Upper lobe of right lung (tissue), 1 donor: ENCODE results near the gene ETNK2. TPM values are rescaled to one million over a fixed set of nuclear protein-coding genes. Genes with fewer than 3 reads are reported as not detected.
A peak's percentile ranks its signal among the peaks of the same experiment; 100 is the strongest.

Experiments
- ATAC-seq: fragments of 200-7000 bp; cut with Tn5 transposase; one replicate; pipeline ENCODE4 v1.9.1; 2020; ENCODE audit warnings: mild to moderate bottlenecking, moderate library complexity
- DNase-seq: peaks from one replicate; pipeline ENCODE4 v3.0.0-alpha.2; 2020
- H3K27ac ChIP-seq: fragments of 200-600 bp; one replicate; pipeline ENCODE4 v1.8.0; 2022
- H3K27me3 ChIP-seq: fragments of 200-600 bp; one replicate; pipeline ENCODE4 v1.8.0; 2022; ENCODE audit warnings: mild to moderate bottlenecking
- H3K36me3 ChIP-seq: fragments of 200-600 bp; one replicate; pipeline ENCODE4 v1.8.0; 2022
- H3K4me1 ChIP-seq: fragments of 200-600 bp; one replicate; pipeline ENCODE4 v1.8.0; 2022
- H3K4me3 ChIP-seq: fragments of 200-600 bp; one replicate; pipeline ENCODE4 v1.8.0; 2022; ENCODE audit warnings: mild to moderate bottlenecking
- H3K9me3 ChIP-seq: fragments of 200-600 bp; one replicate; pipeline ENCODE4 v1.8.0; 2022
- intact Hi-C: fragments of 100-400 bp; cut with DNase I; formaldehyde crosslinking; loops from one replicate; pipeline ENCODE4 v1.11.0; 2022
- total RNA-seq: library from RNA; stranded (reverse); fragmentation: NEBNext Ultra II Directional; extraction: Animal tissue kit (Norgen Biotek cat#: 25700); gene quantifications from one replicate; pipeline ENCODE4 v1.2.1, GENCODE V29; 2021
- TF ChIP-seq, protein P1 (sequence below): fragments of 200-600 bp; IDR thresholded peaks from one replicate; pipeline ENCODE4 v1.8.0; 2022; ENCODE audit warnings: antibody characterized with exemption
- donor health status: DM: no; HTN: yes; CAD: no; lungs with severe emphysema.

The ETNK2 gene
- total RNA-seq, 1 donor from 2014 or later: 3.6 TPM

DNA sequence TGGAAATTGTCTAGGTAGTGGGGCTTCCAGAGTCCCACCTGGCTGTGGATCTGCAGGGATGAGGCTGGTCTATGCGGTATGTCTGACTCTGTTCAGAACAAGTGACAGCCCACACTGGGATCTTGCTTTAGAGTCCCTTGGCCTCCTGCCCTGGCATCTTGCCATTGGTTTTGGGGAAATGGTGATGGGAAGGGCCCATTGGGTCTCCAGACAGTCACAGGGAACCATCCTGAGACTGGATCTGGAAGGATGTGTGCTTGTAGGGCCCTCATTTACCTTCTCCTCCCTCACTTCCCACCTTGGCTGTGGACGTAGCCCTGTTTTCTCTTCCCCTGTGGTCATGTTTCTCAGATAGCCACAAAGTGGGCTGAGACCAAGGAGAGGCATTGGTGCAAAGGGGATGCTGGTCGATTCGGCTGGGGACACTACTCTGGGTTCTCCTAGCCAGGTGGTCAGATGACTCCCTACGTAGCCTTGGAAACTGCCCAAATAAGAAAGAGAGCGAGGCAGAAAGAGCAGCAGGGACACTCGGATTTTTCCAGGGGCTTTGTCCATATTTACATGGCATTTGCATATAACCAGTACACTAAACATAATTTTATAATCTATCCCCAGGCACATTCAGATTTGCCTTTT, 63.8 kb downstream of the ETNK2 start:
- Histone ChIP-seq H3K4me1 (peaks cover 90% of the 10 kb centered on the region), H3K27me3 (no peaks in the 10 kb centered on the region), H3K4me3 (peak overlapping the region; percentile 14), H3K27ac (peak overlapping the region; percentile 91), H3K9me3 (no peaks in the 10 kb centered on the region), H3K36me3 (no peaks in the 10 kb centered on the region)
- TF ChIP-seq, protein P1, sequence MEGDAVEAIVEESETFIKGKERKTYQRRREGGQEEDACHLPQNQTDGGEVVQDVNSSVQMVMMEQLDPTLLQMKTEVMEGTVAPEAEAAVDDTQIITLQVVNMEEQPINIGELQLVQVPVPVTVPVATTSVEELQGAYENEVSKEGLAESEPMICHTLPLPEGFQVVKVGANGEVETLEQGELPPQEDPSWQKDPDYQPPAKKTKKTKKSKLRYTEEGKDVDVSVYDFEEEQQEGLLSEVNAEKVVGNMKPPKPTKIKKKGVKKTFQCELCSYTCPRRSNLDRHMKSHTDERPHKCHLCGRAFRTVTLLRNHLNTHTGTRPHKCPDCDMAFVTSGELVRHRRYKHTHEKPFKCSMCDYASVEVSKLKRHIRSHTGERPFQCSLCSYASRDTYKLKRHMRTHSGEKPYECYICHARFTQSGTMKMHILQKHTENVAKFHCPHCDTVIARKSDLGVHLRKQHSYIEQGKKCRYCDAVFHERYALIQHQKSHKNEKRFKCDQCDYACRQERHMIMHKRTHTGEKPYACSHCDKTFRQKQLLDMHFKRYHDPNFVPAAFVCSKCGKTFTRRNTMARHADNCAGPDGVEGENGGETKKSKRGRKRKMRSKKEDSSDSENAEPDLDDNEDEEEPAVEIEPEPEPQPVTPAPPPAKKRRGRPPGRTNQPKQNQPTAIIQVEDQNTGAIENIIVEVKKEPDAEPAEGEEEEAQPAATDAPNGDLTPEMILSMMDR: no peak
- intact Hi-C loops: no loop called here
- DNase-seq (no peak), ATAC-seq (no peak)

DNA sequence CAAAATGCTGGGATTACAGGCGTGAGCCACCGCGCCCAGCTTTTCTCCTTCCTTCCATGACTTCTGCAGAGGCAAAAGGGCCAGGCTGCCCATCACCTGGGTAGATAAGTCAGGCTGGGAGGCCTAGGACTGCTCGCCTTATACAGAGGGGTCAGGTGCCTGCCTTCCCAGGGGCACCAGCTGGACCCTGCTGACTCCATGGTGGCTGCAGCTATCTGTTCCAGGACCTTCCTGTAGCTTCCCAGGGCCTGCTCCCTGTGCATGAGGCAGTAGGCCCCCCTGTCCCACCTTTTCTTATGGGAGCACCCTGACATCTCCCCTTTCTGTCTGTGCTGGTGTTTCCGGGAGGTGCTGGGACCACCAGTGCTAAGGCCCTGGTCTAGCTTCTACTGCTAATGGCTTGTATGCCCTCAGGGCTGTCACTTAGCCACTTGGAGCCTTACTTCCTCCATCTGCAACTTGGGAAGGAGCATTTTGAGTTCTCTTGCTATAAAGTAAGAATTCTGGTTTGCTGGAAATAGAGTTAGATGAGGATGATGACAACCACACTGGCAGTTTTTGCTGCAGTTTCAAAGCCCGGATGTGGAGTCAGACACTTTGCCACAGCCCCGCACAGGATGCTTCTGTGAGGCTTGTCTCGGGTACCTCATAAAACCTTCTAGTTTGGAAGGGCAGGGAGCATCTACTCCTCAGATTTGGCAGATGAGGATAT, 64.5 kb downstream of the ETNK2 start:
- TF ChIP-seq, protein P1: no peak
- peak overlapping the region; percentile 91 for H3K27ac ChIP-seq
- H3K9me3 ChIP-seq: no peaks in the 10 kb centered on the region
- intact Hi-C loops: no loop called here
- peaks cover 93% of the 10 kb centered on the region for H3K4me1 ChIP-seq
- no peaks in the 10 kb centered on the region for H3K27me3 ChIP-seq
- ATAC-seq (no peak), DNase-seq (no peak)
- H3K4me3 ChIP-seq: no peak overlapping the region
- H3K36me3 ChIP-seq: no peaks in the 10 kb centered on the region

DNA sequence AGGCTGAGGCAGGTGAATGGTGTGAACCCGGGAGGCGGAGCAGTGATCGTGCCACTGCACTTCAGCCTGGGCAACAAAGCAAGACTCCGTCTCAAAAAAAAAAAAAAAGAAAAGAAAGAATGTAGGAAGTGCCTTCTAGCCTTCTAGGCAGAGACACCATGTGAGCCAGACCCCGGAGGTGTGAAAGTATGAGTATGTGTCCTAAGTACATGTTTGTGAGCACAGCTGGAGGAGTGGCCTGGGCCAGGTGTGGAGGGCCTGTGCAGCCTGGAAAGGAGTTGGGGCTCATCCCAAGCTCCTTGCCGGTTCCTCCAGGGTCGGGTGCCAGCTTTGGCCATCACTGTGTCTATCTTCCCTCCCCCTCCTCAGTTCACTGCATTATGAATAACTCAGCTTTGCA, 66.0 kb downstream of the ETNK2 start:
- H3K27ac ChIP-seq: peak overlapping the region; percentile 91
- H3K27me3 ChIP-seq: no peaks in the 10 kb centered on the region
- no peaks in the 10 kb centered on the region for H3K9me3 ChIP-seq
- no peak for DNase-seq
- TF ChIP-seq, protein P1: no peak
- H3K4me1 ChIP-seq: peaks cover 94% of the 10 kb centered on the region
- H3K4me3 ChIP-seq: no peak overlapping the region
- no peaks in the 10 kb centered on the region for H3K36me3 ChIP-seq
- no peak for ATAC-seq
- intact Hi-C loops: no loop called here

DNA sequence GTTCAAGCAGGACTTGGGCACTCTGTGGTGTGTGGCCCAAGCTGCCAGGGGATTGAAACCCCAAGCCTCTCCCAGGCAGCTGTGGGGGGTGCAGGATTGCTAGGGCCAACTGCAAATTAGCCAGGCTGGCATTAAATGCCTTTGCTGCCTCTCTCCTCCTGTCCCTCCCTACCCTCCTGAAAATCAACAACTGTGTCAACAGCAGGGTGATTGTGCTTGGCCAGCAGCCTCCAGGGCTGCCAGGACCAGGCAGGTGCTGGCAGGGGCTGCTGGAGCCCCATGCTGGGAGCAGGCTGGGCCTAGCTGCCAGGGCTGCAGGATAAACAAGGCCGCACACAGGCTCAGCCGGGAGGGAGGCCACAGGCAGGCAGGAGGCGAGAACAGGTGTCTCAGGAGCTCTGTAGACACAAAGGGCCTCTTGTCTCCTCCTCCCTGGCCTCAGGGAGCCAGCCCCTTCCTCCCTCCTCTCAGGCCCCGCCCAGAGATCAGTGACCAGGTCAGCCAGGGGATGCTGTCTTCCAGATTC, 67.5 kb downstream of the ETNK2 start:
- peak; percentile 84 for DNase-seq
- intact Hi-C loops: no loop called here

DNA sequence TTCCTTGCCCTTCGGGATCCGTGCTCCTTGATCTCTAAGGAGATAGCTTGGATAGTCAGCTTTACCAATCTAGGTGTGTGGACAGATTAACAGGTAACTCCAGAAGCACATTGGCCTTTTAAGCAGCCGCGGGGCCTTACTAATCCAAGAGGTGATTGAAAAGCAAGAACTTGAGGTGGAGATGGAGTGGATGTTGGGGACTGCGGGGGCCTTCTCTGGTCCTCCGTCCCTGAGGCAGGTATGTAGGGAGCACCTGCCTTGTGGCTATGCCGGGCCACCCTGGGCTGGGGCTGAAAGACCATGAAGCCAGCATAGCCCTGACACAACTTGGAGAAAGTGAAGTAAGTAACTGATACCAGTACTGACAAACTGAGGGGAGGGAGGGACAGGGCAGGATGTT, 68.4 kb downstream of the ETNK2 start:
- H3K27ac ChIP-seq: peak overlapping the region; percentile 91
- intact Hi-C loops: no loop called here

More for the DNA sequence above, 67.5 kb downstream of the ETNK2 start:
- ATAC-seq: peak; percentile 65
- Histone ChIP-seq H3K36me3 (no peaks in the 10 kb centered on the region), H3K27ac (peak overlapping the region; percentile 91), H3K4me3 (no peak overlapping the region), H3K4me1 (peaks cover 93% of the 10 kb centered on the region), H3K9me3 (no peaks in the 10 kb centered on the region), H3K27me3 (no peaks in the 10 kb centered on the region)
- TF ChIP-seq, protein P1: no peak

More for the DNA sequence above, 68.4 kb downstream of the ETNK2 start:
- no peaks in the 10 kb centered on the region for H3K9me3 ChIP-seq
- H3K36me3 ChIP-seq: no peaks in the 10 kb centered on the region
- TF ChIP-seq, protein P1: no peak
- no peak for DNase-seq
- H3K27me3 ChIP-seq: no peaks in the 10 kb centered on the region
- ATAC-seq: no peak
- peaks cover 95% of the 10 kb centered on the region for H3K4me1 ChIP-seq
- H3K4me3 ChIP-seq: no peak overlapping the region
